Stimulated activated CD8-positive, alpha-beta memory T cell treated with anti-CD3 and anti-CD28 coated beads, Interleukin-7, amount 100 ng/mL, for 24 hours (primary cell): Measurements from ENCODE around the gene PCDH10.

Experiments used
- DNase-seq: peaks from one replicate; pipeline ENCODE4 v3.0.0-alpha.2; 2020; ENCODE audit warnings: low read depth

The PCDH10 gene

GRCh38 chr4:133149932-133150471 lies 908 bp downstream of the PCDH10 start:
- DNase-seq, result no peak

- DNase-seq, result no peak
Observed at GRCh38 chr4:133150486-133151340, 1.6 kb downstream of the PCDH10 start.

GRCh38 chr4:133151341-133151690 lies 2.2 kb downstream of the PCDH10 start:
- DNase-seq, result no peak

GRCh38 chr4:133151691-133152329 lies 2.7 kb downstream of the PCDH10 start:
- no peak for DNase-seq

- DNase-seq, result no peak
Observed at GRCh38 chr4:133152330-133152821, 3.3 kb downstream of the PCDH10 start.

- DNase-seq, result no peak
Observed at GRCh38 chr4:133152831-133153481, 3.9 kb downstream of the PCDH10 start.

GRCh38 chr4:133154725-133155124 lies 5.6 kb downstream of the PCDH10 start:
- DNase-seq, result no peak

- no peak for DNase-seq
Observed at GRCh38 chr4:133156096-133156495, 7.0 kb downstream of the PCDH10 start.

- DNase-seq, result no peak
Observed at GRCh38 chr4:133156556-133156955, 7.5 kb downstream of the PCDH10 start.

GRCh38 chr4:133157460-133158160 lies 8.5 kb downstream of the PCDH10 start:
- DNase-seq, result no peak

GRCh38 chr4:133160853-133161252 lies 11.8 kb downstream of the PCDH10 start:
- no peak for DNase-seq

- DNase-seq, result no peak
Observed at GRCh38 chr4:133161570-133162295, 12.6 kb downstream of the PCDH10 start.

- DNase-seq, result no peak
Observed at GRCh38 chr4:133162941-133163340, 13.8 kb downstream of the PCDH10 start.

- DNase-seq, result no peak
Observed at GRCh38 chr4:133178956-133179355, 29.9 kb downstream of the PCDH10 start.

GRCh38 chr4:133186210-133186609 lies 37.1 kb downstream of the PCDH10 start:
- no peak for DNase-seq

- DNase-seq, result no peak
Observed at GRCh38 chr4:133186845-133187244, 37.8 kb downstream of the PCDH10 start.

- DNase-seq, result no peak
Observed at GRCh38 chr4:133188433-133189146, 39.5 kb downstream of the PCDH10 start.

- DNase-seq, result no peak
Observed at GRCh38 chr4:133189147-133189517, 40.0 kb downstream of the PCDH10 start.

GRCh38 chr4:133190098-133190497 lies 41.0 kb downstream of the PCDH10 start:
- no peak for DNase-seq

GRCh38 chr4:133208694-133209285 lies 59.7 kb downstream of the PCDH10 start:
- no peak for DNase-seq
